A549 (cell line): ENCODE measurements around the gene UBE3C.

Source experiments
- CTCF ChIP-seq: fragments of >200 bp; sonication (Bioruptor Twin); formaldehyde crosslinking; IDR thresholded peaks from 3 replicates; pipeline ENCODE4 v1.5.1; 2016
- ESRRA ChIP-seq: fragments of 150-350 bp; IDR thresholded peaks from 2 replicates; pipeline ENCODE4 v1.6.1; 2014; ENCODE audit warnings: mild to moderate bottlenecking, low read length, borderline replicate concordance
- HOXA7 ChIP-seq: fragments of 250-450 bp; sonication (Bioruptor Pico); IDR thresholded peaks from 2 replicates; pipeline ENCODE4 v1.5.0; 2020; ENCODE audit warnings: mild to moderate bottlenecking, moderate library complexity
- JUN ChIP-seq, 2 experiments: fragments of >200 bp; sonication (Bioruptor Twin); formaldehyde crosslinking; IDR thresholded peaks; 2 replicates in 1 of 2; 3 replicates in 1 of 2; pipeline ENCODE4 v1.6.1; 2016 to 2017
- KDM1A ChIP-seq: fragments of 200-600 bp; sonication (generic); IDR thresholded peaks from 2 replicates; pipeline ENCODE4 v1.6.1; 2016; ENCODE audit warnings: low read depth, mild to moderate bottlenecking
- MYC ChIP-seq: IDR thresholded peaks from 2 replicates; pipeline ENCODE4 v1.6.1; 2012; ENCODE audit warnings: mild to moderate bottlenecking, inconsistent platforms, low read length, improper control_type of control experiment, borderline replicate concordance
- POLR2A ChIP-seq: IDR thresholded peaks from 2 replicates; pipeline ENCODE4 v1.6.1; 2012; ENCODE audit warnings: mild to moderate bottlenecking, low read length
- SREBF2 ChIP-seq: fragments of 450-650 bp; IDR thresholded peaks from 2 replicates; pipeline ENCODE4 v1.6.1; 2014; ENCODE audit warnings: mild to moderate bottlenecking, moderate library complexity

- TF ChIP-seq POLR2A (no peak), CTCF (no peak), JUN (IDR thresholded peaks at IDR 0.05) (no peak), SREBF2 (no peak), HOXA7 (CRISPR knock-in tag) (no peak), MYC (no peak), KDM1A (no peak), ESRRA (no peak)
These were observed 13.1 kb downstream of the UBE3C start for GRCh38 chr7:157151626-157152339.
